HK-2 (cell line): ENCODE data around the gene SIPA1.
A peak's percentile ranks its signal among the peaks of the same experiment; 100 is the strongest.
"Not testable (repeated sequence)": the region's sequence is repeated elsewhere in the genome, so short reads cannot be mapped to it uniquely, and the experiment has no call there.

Source experiments
- DNase-seq: peaks from one replicate; pipeline ENCODE4 v3.0.0-alpha.2; 2018; ENCODE audit not compliant: unreplicated experiment

SIPA1 gene

GRCh38 chr11:65624931-65625627 is 12.8 kb upstream of the SIPA1 start:
- no peak for DNase-seq

GRCh38 chr11:65625628-65626342 is 12.1 kb upstream of the SIPA1 start:
- DNase-seq: no peak

- DNase-seq: no peak
These were observed 10.7 kb upstream of the SIPA1 start for GRCh38 chr11:65627202-65627601.

GRCh38 chr11:65629579-65629978 is 8.3 kb upstream of the SIPA1 start:
- DNase-seq: no peak

GRCh38 chr11:65630215-65630614 is 7.7 kb upstream of the SIPA1 start:
- DNase-seq: no peak

GRCh38 chr11:65633390-65634108 is 4.4 kb upstream of the SIPA1 start:
- no peak for DNase-seq

GRCh38 chr11:65634109-65634436 is 3.8 kb upstream of the SIPA1 start:
- no peak for DNase-seq

GRCh38 chr11:65634440-65634839 is 3.5 kb upstream of the SIPA1 start:
- no peak for DNase-seq

- DNase-seq: no peak
These were observed 2.8 kb upstream of the SIPA1 start for GRCh38 chr11:65634905-65635731.

- no peak for DNase-seq
These were observed 1.5 kb upstream of the SIPA1 start for GRCh38 chr11:65636108-65637031.

GRCh38 chr11:65637032-65637557 is 806 bp upstream of the SIPA1 start:
- no peak for DNase-seq

- not testable (repeated sequence) for DNase-seq
These were observed 1.3 kb downstream of the SIPA1 start for GRCh38 chr11:65639228-65639597.

GRCh38 chr11:65639623-65640482 is 2.0 kb downstream of the SIPA1 start:
- DNase-seq: no peak

GRCh38 chr11:65640483-65641296 is 2.8 kb downstream of the SIPA1 start:
- no peak for DNase-seq

- DNase-seq: no peak
These were observed 3.6 kb downstream of the SIPA1 start for GRCh38 chr11:65641297-65642013.

GRCh38 chr11:65642014-65642671 is 4.2 kb downstream of the SIPA1 start:
- no peak for DNase-seq

- peak; percentile 70 for DNase-seq
These were observed 6.1 kb downstream of the SIPA1 start for GRCh38 chr11:65643971-65644370.

- DNase-seq: no peak
These were observed 6.9 kb downstream of the SIPA1 start for GRCh38 chr11:65644837-65645236.
